Keratinocyte (primary cell): ENCODE measurements around the gene MAP3K2.

ENCODE experiments used
- CTCF ChIP-seq, 3 experiments: IDR thresholded peaks in 1 of 3; conservative IDR thresholded peaks in 1 of 3; optimal IDR thresholded peaks in 1 of 3; 2 replicates in 2 of 3; 3 replicates in 1 of 3; pipeline versions ENCODE3 to v1.5.1; 2011; ENCODE audit warnings: low read length in 3 of 3, mild to moderate bottlenecking in 3 of 3, moderate library complexity in 2 of 3, control low read depth in 1 of 3, inconsistent platforms in 1 of 3; ENCODE audit not compliant: insufficient read depth in 2 of 3; ENCODE audit errors: extremely low read depth in 1 of 3
- EZH2 ChIP-seq: IDR thresholded peaks from one replicate; pipeline ENCODE4 v1.6.1; 2012; ENCODE audit warnings: inconsistent platforms, mild to moderate bottlenecking, low read length, moderate library complexity

- TF ChIP-seq EZH2 (no peak), CTCF (optimal IDR thresholded peaks at IDR 0.05 in 1 of 3, IDR thresholded peaks at IDR 0.05 in 1 of 3, conservative IDR thresholded peaks at IDR 0.05 in 1 of 3; ENCODE audit: extremely low read depth in 1 of 3, insufficient read depth in 2 of 3, low read length in 3 of 3) (no peak)
These were observed 766 bp downstream of the MAP3K2 start for GRCh38 chr2:127386764-127387654.
